DMS79 (cell line): ENCODE measurements around the gene C2orf80.
"Not testable (repeated sequence)": the region's sequence is repeated elsewhere in the genome, so short reads cannot be mapped to it uniquely, and the experiment has no call there.

ENCODE experiments used
- DNase-seq: peaks from one replicate; lab custom pipeline; 2025; lab: John Stamatoyannopoulos, UW

The C2orf80 gene

GRCh38 chr2:208189810-208190503, at the start of gene C2orf80:
TSS of gene C2orf80 (minus strand) at chr2:208190030. CDS start at chr2:208186986, 3,044 bp downstream.
- peak; percentile 24 for DNase-seq

- DNase-seq, result no peak
These were observed 46.0 kb upstream of the C2orf80 start for GRCh38 chr2:208235860-208236259.

DNA sequence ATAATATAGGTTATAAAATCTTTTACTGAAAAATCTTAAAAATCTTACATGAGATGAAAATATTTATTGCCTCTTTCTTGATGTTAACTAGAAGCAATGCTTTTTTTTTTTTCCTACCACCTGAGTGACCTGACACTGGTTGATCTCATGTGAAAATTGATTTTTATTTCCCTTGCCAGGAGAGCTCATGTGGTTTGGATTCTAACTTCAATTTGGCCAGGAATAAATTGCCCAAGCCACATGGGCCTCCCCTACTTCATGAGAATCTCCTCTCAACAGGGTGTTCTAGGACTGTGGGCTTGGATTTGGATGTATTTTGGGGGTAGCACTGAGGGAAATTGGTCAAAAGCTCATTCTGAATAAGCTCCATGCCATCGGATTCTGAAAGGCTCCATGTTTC, 45.0 kb upstream of the C2orf80 start:
- no peak for DNase-seq

GRCh38 chr2:208228476-208228875, 38.6 kb upstream of the C2orf80 start:
- no peak for DNase-seq

DNA sequence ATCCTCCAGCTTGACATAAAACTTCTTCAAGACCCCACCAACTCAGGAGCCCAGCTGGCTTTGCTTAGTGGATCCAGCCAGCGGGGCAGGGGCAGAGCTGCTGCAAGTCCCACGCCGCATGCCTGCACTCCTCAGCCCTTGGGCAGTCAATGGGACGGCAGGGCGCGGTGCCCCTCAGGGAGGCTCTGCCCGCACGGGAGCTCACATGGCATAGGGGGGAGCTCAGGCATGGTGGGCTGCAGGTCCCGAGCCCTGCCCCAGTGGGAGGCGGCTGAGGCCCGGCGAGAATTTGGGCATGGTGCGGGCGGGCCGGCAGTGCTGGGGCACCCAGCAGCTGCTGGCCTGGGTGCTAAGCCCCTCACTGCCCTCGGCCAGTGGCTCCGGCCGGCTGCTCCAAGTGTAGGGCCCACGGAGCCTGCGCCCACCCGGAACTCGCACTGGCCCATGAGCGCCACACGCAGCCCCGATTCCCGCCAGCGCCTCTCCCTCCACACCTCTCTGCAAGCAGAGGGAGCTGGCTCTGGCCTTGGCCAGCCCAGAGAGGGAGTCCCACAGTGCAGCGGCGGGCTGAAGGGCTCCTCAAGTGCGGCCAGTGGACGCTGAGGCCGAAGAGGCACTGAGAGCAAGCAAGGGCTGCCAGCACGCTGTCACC, 37.9 kb upstream of the C2orf80 start:
- DNase-seq, result no peak

GRCh38 chr2:208224802-208225201, 35.0 kb upstream of the C2orf80 start:
- DNase-seq, result no peak

DNA sequence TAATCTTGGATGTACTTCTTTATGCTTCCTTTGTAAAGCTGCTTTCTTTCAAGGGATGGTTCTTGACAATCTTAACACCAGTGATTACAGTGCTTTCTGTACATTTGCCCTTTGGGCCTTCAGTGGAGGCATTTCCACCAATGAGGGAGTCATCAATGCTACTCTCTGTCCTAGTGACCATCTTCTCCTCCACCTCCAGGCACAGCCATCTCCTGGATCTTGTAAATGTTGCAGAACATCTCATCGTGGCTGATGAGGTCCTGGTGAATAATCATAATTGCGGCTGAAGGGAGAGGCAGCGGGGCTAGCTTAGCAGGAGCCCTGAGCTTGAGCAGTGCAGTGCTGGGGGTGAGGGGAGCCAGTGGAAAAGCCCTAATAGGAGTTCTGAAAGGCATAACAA, 32.5 kb upstream of the C2orf80 start:
- no peak for DNase-seq

GRCh38 chr2:208221873-208222272, 32.0 kb upstream of the C2orf80 start:
- DNase-seq, result not testable (repeated sequence)

DNA sequence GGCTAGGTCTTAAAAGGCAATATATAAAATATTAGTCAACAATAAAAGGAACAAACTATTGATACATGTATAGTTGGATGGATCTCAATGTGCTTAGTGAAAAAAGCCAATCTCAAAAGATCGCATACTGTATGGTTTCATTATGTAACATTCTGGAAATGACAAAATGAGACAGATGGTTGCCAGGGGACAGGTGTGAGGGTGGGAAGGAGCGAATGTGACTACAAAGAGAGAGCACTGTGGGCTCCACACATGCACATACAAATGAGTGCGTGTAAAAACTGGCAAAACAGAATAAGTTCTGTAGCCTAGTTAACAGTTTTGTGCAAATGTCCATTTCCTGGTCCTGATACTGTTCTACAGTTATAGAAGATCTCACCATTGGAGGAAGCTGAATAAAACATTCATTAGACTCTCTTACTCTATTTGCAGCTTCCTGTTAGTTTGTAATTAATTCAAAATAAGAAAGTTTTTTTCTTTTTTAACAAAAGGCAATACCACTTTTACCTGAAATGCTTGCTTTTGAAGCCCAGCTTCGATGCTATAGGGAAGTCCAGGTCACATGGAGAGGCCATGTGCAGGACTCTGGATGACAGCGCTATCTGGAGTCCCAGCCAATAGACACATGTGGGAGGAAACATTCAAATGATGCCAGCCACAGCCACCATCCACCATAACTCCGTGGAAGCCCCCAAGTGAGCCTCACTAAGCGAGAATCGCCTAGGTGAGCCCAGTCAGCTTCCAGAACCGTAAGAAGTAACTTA, 21.0 kb upstream of the C2orf80 start:
- DNase-seq, result no peak

- no peak for DNase-seq
These were observed 18.7 kb upstream of the C2orf80 start for GRCh38 chr2:208208335-208209085.

GRCh38 chr2:208207769-208208168, 17.9 kb upstream of the C2orf80 start:
- DNase-seq, result no peak

GRCh38 chr2:208204166-208204565, 14.3 kb upstream of the C2orf80 start:
- no peak for DNase-seq

- DNase-seq, result no peak
These were observed 5.7 kb upstream of the C2orf80 start for GRCh38 chr2:208195531-208195930.

GRCh38 chr2:208192611-208193236, 2.9 kb upstream of the C2orf80 start:
- DNase-seq, result no peak

DNA sequence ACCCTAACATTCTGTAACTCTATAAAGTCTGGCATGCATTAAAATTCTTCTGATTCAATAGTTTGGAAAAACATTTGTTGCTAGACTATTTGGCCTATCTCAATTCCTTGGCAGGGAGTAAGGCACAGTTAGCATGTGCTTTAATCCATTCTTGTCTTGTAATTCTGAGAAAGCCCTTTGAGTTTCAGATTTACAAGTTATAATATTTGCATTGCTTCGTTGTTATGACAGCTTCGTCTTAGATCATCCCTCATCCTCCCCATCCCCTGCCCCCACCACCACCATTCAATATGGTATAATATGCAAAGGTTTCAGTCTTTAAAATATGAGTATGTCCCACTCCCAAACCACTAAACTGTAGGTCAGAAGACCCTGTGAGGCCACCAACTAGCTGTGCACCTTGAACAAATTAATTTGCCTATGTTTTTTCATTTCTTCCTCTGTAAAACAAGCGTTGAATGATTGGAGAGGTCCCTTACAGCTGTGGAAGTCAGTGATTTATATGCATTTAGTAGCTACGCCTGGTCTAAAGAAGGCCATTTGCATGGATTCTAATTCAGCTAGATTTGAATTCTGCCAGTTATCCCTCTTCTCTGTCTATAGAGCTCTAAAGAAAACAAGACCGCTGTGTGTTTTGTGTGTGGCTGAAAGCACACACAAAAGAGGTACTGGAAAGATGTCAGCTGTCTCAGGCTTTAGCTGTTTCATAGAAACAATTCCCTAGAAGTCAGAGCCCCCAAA, 591 bp downstream of the C2orf80 start:
- no peak for DNase-seq

DNA sequence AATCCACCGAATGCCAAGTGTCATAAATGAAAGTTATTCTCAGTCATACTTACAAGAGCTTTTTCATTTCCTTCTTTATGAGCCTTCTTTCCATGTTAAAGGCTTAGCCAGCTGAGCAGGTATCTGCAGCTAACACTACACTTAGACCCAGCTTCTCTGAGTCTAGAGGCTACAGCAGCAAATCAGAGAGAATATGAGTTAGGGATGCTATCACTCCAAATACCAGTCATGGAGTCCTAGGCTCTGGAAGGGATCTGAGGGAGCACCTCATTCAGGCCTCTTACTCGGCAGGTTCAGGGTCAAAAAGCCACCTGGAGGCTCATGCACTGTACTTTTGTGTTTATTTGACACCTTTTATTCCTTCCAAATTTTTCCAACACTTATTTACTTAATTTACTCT, 2.9 kb downstream of the C2orf80 start:
- DNase-seq, result no peak

DNA sequence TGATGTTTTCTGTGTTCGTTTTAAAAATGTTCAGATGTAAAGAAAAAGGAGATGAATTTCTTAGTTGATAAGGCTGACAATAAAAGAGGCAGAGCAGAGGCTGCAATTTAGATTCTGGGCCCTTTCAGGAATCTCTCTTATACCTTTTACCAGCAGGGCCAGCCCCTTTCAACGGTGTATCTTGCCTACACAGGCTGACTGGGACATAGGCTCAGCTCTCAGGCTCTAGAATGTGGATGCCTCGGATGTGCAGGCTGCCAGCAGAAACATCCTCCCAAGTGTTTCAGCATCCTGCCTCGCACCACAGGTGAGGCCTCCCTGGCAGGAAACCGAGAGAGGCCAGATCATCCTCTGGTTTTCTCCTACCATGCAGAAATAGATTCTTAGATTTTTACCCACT, 3.4 kb downstream of the C2orf80 start:
- DNase-seq, result no peak

GRCh38 chr2:208183972-208184705, 5.7 kb downstream of the C2orf80 start:
- DNase-seq, result no peak

- DNase-seq, result no peak
These were observed 6.3 kb downstream of the C2orf80 start for GRCh38 chr2:208183526-208183925.

DNA sequence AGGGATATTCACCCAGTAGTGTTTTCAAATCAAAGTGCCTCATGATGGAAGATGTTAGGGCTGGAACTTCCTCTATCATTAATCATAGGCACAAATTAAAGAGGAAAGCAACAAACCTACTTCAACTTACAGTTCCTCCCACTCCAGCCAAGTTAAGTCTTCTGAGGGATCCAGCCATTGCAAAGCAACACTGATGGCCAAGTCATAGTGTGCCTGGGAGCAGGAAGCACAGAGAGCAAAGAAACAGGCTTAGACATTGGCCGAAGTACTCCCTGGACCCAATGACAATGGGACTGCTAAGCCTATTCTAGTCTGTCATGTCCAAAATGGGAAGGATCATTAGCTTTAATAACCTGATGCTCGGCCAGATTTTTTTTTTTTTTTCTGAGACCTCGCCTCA, 7.0 kb downstream of the C2orf80 start:
- DNase-seq, result no peak
